Skeletal muscle satellite cell (primary cell): ENCODE data around the gene TRIM29.

Source experiments
- H3K27me3 ChIP-seq: 2 replicates; pipeline ENCODE4 v1.7.0; 2013; ENCODE audit warnings: low read length; ENCODE audit not compliant: control insufficient read depth, insufficient read depth
- H3K36me3 ChIP-seq: 2 replicates; pipeline ENCODE4 v1.7.0; 2013; ENCODE audit warnings: mild to moderate bottlenecking, control low read depth, low read length; ENCODE audit not compliant: insufficient read depth
- H3K4me1 ChIP-seq: 2 replicates; pipeline ENCODE4 v1.7.0; 2013; ENCODE audit warnings: low read length; ENCODE audit not compliant: control insufficient read depth, insufficient read depth
- H3K4me2 ChIP-seq: 2 replicates; pipeline ENCODE4 v1.7.0; 2013; ENCODE audit warnings: mild to moderate bottlenecking, low read length
- H3K4me3 ChIP-seq: 2 replicates; pipeline ENCODE4 v1.7.0; 2013; ENCODE audit warnings: low read length
- H3K9ac ChIP-seq: 2 replicates; pipeline ENCODE4 v1.7.0; 2013; ENCODE audit warnings: mild to moderate bottlenecking, low read depth, low read length, moderate library complexity
- H3K9me3 ChIP-seq: replicated peaks from 2 replicates; pipeline ENCODE4 v1.7.0; 2013; ENCODE audit warnings: mild to moderate bottlenecking, control low read depth, low read length

The TRIM29 gene

DNA sequence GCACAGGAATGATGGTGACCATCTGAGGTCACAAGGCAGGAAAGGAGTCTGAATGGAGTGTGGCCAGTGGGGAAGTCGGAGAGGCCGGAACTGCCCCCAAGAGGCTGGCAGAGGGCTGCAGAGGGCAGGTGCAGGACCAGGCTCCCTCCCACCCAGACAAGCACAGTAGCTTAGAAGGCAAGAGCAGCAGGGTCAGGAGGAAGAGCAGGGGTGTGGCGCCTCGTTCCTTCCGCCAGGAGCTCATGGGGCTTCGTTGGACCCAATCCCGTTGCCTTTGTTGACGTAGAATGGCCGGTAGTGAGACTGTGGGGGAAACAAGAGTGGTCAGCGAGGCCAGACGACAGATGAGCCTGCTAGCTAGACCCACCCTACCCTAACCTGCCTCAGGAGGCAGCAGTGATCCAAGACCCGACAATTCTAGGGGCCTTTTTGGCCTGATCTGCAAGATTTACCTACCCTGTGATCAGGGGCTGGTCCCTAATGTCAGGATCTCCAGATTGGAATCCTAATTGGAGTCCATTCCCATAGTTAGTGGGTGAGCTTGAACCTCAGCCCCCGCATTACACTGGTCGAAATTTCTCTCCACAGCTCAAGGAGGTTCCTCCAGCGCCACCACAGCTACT lies 25.6 kb downstream of the TRIM29 start:
- Histone ChIP-seq H3K4me3 (no peak overlapping the region), H3K4me1 (no peaks in the 10 kb centered on the region), H3K27me3 (peaks cover 58% of the 10 kb centered on the region), H3K9me3 (no peaks in the 10 kb centered on the region), H3K36me3 (no peaks in the 10 kb centered on the region), H3K9ac (no peak overlapping the region), H3K4me2 (no peak overlapping the region)

DNA sequence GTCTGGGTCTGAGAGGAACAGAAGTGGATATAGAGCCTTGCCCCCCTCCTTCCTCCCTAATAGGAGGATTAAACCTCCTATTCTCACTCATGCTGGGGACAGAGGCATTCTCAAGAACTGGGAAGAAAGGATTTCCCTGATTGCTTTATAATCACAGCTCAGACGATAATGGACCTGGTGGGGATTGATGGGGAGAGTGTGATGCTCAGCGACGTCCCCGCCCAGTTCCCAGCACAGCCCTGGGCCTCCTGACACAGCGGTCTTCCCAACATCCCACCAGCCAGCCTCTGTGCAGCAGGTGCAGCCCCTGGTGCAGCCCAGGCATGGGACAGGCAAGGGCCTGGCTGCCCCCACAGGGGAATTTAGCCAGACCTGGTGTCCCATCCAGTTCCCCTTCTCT lies 28.4 kb downstream of the TRIM29 start:
- Histone ChIP-seq H3K9me3 (no peaks in the 10 kb centered on the region), H3K9ac (no peak overlapping the region), H3K27me3 (peaks cover 80% of the 10 kb centered on the region), H3K4me2 (no peak overlapping the region), H3K4me1 (no peaks in the 10 kb centered on the region), H3K36me3 (no peaks in the 10 kb centered on the region), H3K4me3 (no peak overlapping the region)

DNA sequence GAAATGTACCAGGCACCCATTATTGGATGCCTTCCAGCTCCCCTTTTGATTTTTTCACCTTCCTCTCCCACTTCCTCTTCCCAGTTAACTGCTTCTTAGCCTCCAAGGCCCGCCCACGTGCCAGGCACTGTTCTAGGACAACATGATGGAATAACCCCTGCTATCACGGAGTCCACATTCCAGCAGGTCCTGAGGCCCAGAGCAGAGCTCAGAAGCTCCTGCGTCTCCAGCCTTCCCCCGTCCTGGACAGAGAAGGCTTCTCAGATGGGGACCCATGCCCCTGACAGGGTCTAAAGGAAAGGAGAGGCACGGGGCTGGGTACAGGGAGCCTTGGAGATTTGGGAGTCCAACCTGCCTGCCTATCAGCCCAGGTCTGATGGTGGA lies 29.1 kb downstream of the TRIM29 start:
- no peaks in the 10 kb centered on the region for H3K4me1 ChIP-seq
- no peak overlapping the region for H3K9ac ChIP-seq
- no peaks in the 10 kb centered on the region for H3K9me3 ChIP-seq
- H3K4me2 ChIP-seq = no peak overlapping the region
- peaks cover 74% of the 10 kb centered on the region for H3K27me3 ChIP-seq
- H3K36me3 ChIP-seq = no peaks in the 10 kb centered on the region
- H3K4me3 ChIP-seq = no peak overlapping the region

DNA sequence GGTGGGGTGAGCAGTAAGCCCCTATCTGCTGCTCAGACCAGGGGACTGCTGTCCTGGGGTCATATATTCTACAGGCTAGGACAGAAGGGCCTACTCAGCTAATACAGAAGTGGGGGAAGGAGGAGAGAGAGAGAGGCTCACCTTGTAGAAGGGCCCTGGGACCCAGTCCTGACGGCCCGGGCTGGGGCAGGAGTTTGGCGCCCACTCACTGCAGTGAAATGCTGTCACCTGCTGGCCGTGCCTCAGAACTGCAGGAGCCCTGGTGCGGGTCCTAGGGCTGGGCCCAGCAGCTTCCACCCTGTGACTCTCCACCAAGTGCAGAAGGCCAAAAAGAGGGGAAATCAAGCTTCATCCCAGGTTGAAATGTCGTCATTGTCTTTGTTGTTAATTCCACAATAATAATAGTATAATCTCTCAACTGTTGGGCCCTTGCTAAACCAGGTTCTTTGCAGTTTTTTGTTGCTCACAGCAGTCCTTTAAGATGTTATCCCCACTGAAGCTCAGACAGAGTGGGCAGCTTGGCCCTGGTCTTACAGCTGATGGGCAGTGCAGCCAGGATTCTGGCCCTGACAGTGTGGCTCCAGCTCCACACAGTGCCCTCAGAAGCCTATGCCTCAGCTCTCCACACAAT lies 29.6 kb downstream of the TRIM29 start:
- Histone ChIP-seq H3K36me3 (no peaks in the 10 kb centered on the region), H3K27me3 (peaks cover 70% of the 10 kb centered on the region), H3K9ac (no peak overlapping the region), H3K9me3 (no peaks in the 10 kb centered on the region), H3K4me2 (no peak overlapping the region), H3K4me3 (no peak overlapping the region), H3K4me1 (no peaks in the 10 kb centered on the region)

GRCh38 chr11:120107692-120108091 lies 30.2 kb downstream of the TRIM29 start:
- Histone ChIP-seq H3K4me2 (no peak overlapping the region), H3K9me3 (no peaks in the 10 kb centered on the region), H3K4me3 (no peak overlapping the region), H3K9ac (no peak overlapping the region), H3K36me3 (no peaks in the 10 kb centered on the region), H3K4me1 (no peaks in the 10 kb centered on the region), H3K27me3 (peaks cover 66% of the 10 kb centered on the region)

DNA sequence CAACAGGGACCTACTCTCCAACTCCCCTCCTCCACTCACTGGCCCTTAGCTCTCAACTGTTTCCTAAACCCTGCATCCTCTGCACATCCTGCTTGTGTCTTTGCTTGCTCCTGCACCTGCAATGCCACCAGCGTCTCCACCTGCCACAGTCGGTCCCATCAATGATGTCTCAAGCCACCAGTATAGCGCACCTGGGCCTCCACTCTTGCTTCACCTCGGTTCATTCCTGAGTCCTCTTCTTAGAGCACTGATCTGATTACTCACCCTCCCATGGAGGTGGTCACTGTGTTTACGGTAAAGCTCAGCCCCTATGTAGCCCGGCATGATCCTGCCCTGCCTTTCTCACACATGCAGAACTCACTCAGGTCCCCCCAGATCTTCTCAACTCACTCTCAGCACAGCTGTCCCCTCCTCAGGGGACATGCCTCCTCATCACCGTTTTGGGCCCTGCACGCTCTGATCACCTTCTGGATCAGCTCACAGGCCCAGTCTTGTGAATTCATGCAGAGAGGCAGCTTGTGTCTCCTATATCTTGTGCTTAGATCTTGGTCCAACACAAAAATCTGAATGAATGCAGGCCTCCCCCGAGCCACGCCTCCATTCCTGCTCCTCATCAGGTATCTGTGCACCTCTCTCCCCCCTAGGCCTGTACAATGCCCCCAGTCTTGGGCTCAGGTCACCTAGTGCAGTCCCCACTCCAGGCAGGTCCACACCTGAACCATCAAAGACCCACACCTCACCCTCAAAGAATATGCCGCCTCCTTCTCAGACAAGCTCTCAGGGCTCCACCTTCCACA lies 31.4 kb downstream of the TRIM29 start:
- H3K9me3 ChIP-seq = no peaks in the 10 kb centered on the region
- H3K4me1 ChIP-seq = no peaks in the 10 kb centered on the region
- H3K36me3 ChIP-seq = no peaks in the 10 kb centered on the region
- no peak overlapping the region for H3K4me2 ChIP-seq
- H3K4me3 ChIP-seq = no peak overlapping the region
- peaks cover 66% of the 10 kb centered on the region for H3K27me3 ChIP-seq
- H3K9ac ChIP-seq = no peak overlapping the region

DNA sequence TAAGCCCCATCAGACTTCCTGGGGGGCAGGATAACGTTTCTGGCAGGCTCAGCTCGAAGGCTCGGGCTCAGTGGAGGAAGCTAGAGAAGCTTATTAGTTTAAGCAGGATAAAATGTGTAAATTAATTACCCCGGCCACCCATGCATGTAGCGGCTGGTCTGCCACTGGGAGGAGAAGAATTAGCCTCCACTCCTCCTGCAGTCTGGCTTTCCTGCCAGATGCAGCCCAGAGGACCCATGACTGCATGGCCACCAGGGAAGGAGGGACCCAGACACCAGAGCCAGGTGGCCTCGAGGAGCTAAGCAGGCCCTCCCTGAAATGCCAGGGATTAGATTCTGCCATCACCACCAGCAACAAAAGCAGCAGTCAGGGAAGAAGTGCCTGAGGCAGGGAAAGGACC lies 32.3 kb downstream of the TRIM29 start:
- Histone ChIP-seq H3K4me2 (no peak overlapping the region), H3K9ac (no peak overlapping the region), H3K27me3 (peaks cover 65% of the 10 kb centered on the region), H3K36me3 (no peaks in the 10 kb centered on the region), H3K4me3 (no peak overlapping the region), H3K4me1 (no peaks in the 10 kb centered on the region), H3K9me3 (no peaks in the 10 kb centered on the region)

DNA sequence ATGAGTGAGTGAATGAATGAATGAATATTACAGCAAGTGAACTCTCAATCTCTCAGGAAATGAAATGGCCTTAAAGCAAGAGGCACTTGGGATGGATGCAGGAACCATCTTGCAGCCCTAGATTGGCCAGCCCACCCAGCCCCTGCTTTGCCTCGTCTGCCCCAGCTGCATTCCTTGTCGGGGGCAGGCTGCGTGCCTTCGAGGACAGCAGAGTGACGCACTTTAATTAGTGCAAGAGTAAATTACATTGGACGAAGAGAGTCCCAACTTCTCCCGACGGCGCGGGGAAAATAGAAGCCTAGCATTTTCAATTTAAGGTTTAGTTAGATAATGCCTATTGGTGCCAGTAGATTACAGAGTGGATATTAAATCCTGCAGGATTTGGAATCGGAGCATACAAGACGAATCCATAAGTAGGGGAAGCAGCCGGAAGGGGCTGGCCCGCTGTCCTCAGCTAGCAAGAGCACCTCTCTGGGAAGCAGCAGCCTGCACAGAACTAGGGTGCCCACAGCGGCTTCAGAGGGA lies 33.8 kb downstream of the TRIM29 start:
- H3K4me1 ChIP-seq = no peaks in the 10 kb centered on the region
- H3K4me3 ChIP-seq = no peak overlapping the region
- H3K9me3 ChIP-seq = no peaks in the 10 kb centered on the region
- no peak overlapping the region for H3K9ac ChIP-seq
- H3K36me3 ChIP-seq = no peaks in the 10 kb centered on the region
- no peak overlapping the region for H3K4me2 ChIP-seq
- H3K27me3 ChIP-seq = peaks cover 61% of the 10 kb centered on the region

DNA sequence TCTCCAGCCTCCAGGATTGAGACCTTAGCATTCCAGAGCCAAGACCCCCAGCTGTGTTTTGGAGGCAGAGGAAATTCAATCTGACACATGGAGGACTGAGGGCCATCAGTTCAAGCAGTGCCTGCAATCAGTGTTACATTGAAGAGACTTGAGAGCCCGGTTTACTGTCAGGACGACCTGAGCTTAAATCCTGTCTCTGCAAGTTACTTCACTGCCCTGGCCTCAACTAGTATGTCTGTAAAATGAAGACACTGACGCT lies 35.1 kb downstream of the TRIM29 start:
- H3K36me3 ChIP-seq = no peaks in the 10 kb centered on the region
- H3K27me3 ChIP-seq = peaks cover 62% of the 10 kb centered on the region
- no peak overlapping the region for H3K4me2 ChIP-seq
- no peaks in the 10 kb centered on the region for H3K9me3 ChIP-seq
- H3K9ac ChIP-seq = no peak overlapping the region
- no peaks in the 10 kb centered on the region for H3K4me1 ChIP-seq
- no peak overlapping the region for H3K4me3 ChIP-seq

- Histone ChIP-seq H3K9me3 (no peaks in the 10 kb centered on the region), H3K9ac (no peak overlapping the region), H3K4me2 (no peak overlapping the region), H3K4me3 (no peak overlapping the region), H3K27me3 (peaks cover 58% of the 10 kb centered on the region), H3K4me1 (no peaks in the 10 kb centered on the region), H3K36me3 (no peaks in the 10 kb centered on the region)
These were observed 35.7 kb downstream of the TRIM29 start for GRCh38 chr11:120102050-120102863.

- H3K4me2 ChIP-seq = no peak overlapping the region
- no peaks in the 10 kb centered on the region for H3K4me1 ChIP-seq
- no peaks in the 10 kb centered on the region for H3K36me3 ChIP-seq
- peaks cover 53% of the 10 kb centered on the region for H3K27me3 ChIP-seq
- no peaks in the 10 kb centered on the region for H3K9me3 ChIP-seq
- no peak overlapping the region for H3K9ac ChIP-seq
- H3K4me3 ChIP-seq = no peak overlapping the region
These were observed 39.4 kb downstream of the TRIM29 start for GRCh38 chr11:120098503-120099020.
